ENCODE results near the gene CAT.
A peak's percentile ranks its signal among the peaks of the same experiment; 100 is the strongest.

Gene CAT

GRCh38 chr11:34501500-34501899, 62.8 kb downstream of the CAT start:
- DNase-seq, result no peak

GRCh38 chr11:34501949-34502348, 63.2 kb downstream of the CAT start:
- no peak for DNase-seq

- DNase-seq, result no peak
Measured at GRCh38 chr11:34502949-34503348, 64.2 kb downstream of the CAT start.

GRCh38 chr11:34505874-34506273, 67.1 kb downstream of the CAT start:
- DNase-seq, result no peak

- no peak for DNase-seq
Measured at GRCh38 chr11:34507156-34507555, 68.4 kb downstream of the CAT start.

GRCh38 chr11:34507610-34508009, 68.9 kb downstream of the CAT start:
- DNase-seq, result no peak

GRCh38 chr11:34508524-34508923, 69.8 kb downstream of the CAT start:
- no peak for DNase-seq

- no peak for DNase-seq
Measured at GRCh38 chr11:34509336-34509876, 70.7 kb downstream of the CAT start.

- no peak for DNase-seq
Measured at GRCh38 chr11:34510218-34510617, 71.5 kb downstream of the CAT start.

GRCh38 chr11:34510673-34511072, 71.9 kb downstream of the CAT start:
- DNase-seq, result no peak

GRCh38 chr11:34512840-34513681, 74.3 kb downstream of the CAT start:
- peak; percentile 79 for DNase-seq

GRCh38 chr11:34513682-34514449, 75.1 kb downstream of the CAT start, which contains the start of gene ELF5:
Gene ELF5 (minus strand): TSS chr11:34513794. CDS start chr11:34505749, 8,045 bp downstream.
- DNase-seq, result no peak

GRCh38 chr11:34514597-34514996, 75.9 kb downstream of the CAT start:
- DNase-seq, result no peak

- no peak for DNase-seq
Measured at GRCh38 chr11:34516247-34517040, 77.7 kb downstream of the CAT start.

- no peak for DNase-seq
Measured at GRCh38 chr11:34519595-34520235, 81.0 kb downstream of the CAT start.

GRCh38 chr11:34521265-34521664, 82.5 kb downstream of the CAT start:
- no peak for DNase-seq
